Measurements from ENCODE around the gene TLE3. TPM values are rescaled to one million over a fixed set of nuclear protein-coding genes. Genes with fewer than 3 reads are reported as not detected.

The TLE3 gene
- total and polyA plus RNA-seq, 9 donors = 17.5 to 70.8 (median 58.9) TPM

- intact Hi-C loops (cut with DNase I) = no loop called here
- TF ChIP-seq EP300 (IDR thresholded peaks at IDR 0.05) = no peak
- Histone ChIP-seq H3K36me3 (no peaks in the 10 kb centered on the region), H3K4me3 (no peak overlapping the region), H3K27me3 (no peaks in the 10 kb centered on the region), H3K9me3 (no peaks in the 10 kb centered on the region), H3K4me1 (ENCODE audit: insufficient read depth) (peaks cover 15% of the 10 kb centered on the region), H3K27ac (no peak overlapping the region)
- DNase-seq = no peak
- WGBS, 3 donors = 80 to 89% (median 83%) methylated on average over 5 of the region's 5 CpGs
Observed at GRCh38 chr15:70145261-70145660, 47.5 kb upstream of the TLE3 start.

GRCh38 chr15:70142322-70143191, 44.8 kb upstream of the TLE3 start:
- DNase-seq = peak; percentile 76 to 90 (median 85)
- TF ChIP-seq, protein P1, sequence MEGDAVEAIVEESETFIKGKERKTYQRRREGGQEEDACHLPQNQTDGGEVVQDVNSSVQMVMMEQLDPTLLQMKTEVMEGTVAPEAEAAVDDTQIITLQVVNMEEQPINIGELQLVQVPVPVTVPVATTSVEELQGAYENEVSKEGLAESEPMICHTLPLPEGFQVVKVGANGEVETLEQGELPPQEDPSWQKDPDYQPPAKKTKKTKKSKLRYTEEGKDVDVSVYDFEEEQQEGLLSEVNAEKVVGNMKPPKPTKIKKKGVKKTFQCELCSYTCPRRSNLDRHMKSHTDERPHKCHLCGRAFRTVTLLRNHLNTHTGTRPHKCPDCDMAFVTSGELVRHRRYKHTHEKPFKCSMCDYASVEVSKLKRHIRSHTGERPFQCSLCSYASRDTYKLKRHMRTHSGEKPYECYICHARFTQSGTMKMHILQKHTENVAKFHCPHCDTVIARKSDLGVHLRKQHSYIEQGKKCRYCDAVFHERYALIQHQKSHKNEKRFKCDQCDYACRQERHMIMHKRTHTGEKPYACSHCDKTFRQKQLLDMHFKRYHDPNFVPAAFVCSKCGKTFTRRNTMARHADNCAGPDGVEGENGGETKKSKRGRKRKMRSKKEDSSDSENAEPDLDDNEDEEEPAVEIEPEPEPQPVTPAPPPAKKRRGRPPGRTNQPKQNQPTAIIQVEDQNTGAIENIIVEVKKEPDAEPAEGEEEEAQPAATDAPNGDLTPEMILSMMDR (IDR thresholded peaks at IDR 0.05) = no peak
- TF ChIP-seq POLR2A (IDR thresholded peaks at IDR 0.05) = no peak
- no peak for TF ChIP-seq EP300 (IDR thresholded peaks at IDR 0.05)

DNA sequence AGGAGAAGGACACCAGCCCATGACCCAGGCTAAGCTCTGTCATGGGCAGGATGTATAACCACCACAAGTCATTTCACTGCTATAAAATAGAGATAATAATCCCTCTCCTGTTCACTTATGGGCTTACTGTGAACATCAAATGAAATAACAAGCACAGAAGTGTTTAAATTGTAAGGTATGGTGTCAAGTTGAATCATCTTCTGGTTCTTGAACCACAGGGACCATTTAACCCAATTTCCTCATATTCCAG, 44.3 kb upstream of the TLE3 start:
- no peak for DNase-seq
- intact Hi-C loops (cut with DNase I) = no loop called here
- H3K4me3 ChIP-seq = no peak overlapping the region
- no peaks in the 10 kb centered on the region for H3K9me3 ChIP-seq
- TF ChIP-seq, protein P1 (IDR thresholded peaks at IDR 0.05) = no peak
- no peak for TF ChIP-seq POLR2A (IDR thresholded peaks at IDR 0.05)
- TF ChIP-seq EP300 (IDR thresholded peaks at IDR 0.05) = no peak
- no peaks in the 10 kb centered on the region for H3K36me3 ChIP-seq
- H3K27ac ChIP-seq = peak overlapping the region in 1 of 2 donors; percentile 50
- no peaks in the 10 kb centered on the region for H3K27me3 ChIP-seq
- H3K4me1 ChIP-seq (ENCODE audit: insufficient read depth) = peaks cover 15% of the 10 kb centered on the region

More at GRCh38 chr15:70142322-70143191, 44.8 kb upstream of the TLE3 start:
- H3K9me3 ChIP-seq = no peaks in the 10 kb centered on the region
- peak overlapping the region in 1 of 2 donors; percentile 50 for H3K27ac ChIP-seq
- H3K4me1 ChIP-seq (ENCODE audit: insufficient read depth) = peaks cover 15% of the 10 kb centered on the region
- no peaks in the 10 kb centered on the region for H3K36me3 ChIP-seq
- no peaks in the 10 kb centered on the region for H3K27me3 ChIP-seq
- 17 to 23% (median 18%) methylated on average over 24 of the region's 24 CpGs for WGBS, 3 donors
- intact Hi-C loops (cut with DNase I) = no loop called here
- H3K4me3 ChIP-seq = no peak overlapping the region

DNA sequence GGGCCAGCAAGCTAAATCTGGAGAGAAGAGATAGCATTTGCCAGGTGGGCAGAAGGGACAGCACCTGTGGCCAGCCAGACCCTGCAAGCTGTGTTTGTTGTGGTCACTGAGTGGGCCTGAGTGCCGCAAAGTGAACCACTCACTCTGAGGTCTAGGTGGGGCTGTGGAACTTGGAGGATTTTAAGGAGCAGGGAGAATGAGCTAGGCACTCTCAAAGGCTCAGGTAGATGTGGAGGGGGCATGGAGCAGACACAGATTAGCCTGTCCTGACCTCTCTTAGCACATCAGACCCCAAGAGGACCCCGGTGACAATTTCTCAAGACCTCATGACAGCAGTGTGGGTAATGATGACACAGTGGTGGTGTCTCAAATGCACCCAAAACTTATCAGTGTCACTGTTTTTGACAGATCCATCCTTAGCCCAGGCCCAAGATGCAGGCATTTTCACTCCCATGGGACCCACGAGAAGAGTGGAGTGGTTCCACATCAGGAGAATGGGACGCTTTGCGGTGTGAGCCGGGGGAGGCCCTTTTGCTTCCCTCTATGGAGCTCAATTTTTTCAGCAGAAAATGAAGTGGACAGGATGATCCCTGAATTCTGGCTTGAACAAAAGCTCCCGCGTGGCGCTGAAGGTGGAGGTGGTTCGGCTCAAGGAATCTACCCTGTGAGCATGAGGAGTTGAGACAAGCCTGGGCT, 43.8 kb upstream of the TLE3 start:
- DNase-seq = no peak
- no peak overlapping the region for H3K4me3 ChIP-seq
- H3K4me1 ChIP-seq (ENCODE audit: insufficient read depth) = peaks cover 15% of the 10 kb centered on the region
- H3K27me3 ChIP-seq = no peaks in the 10 kb centered on the region
- no peak for TF ChIP-seq POLR2A (IDR thresholded peaks at IDR 0.05)
- TF ChIP-seq, protein P1 (IDR thresholded peaks at IDR 0.05) = no peak
- TF ChIP-seq EP300 (IDR thresholded peaks at IDR 0.05) = no peak
- H3K36me3 ChIP-seq = no peaks in the 10 kb centered on the region
- WGBS, 3 donors = 93 to 94% (median 93%) methylated on average over 10 of the region's 10 CpGs
- peak overlapping the region in 1 of 2 donors; percentile 50 for H3K27ac ChIP-seq
- no peaks in the 10 kb centered on the region for H3K9me3 ChIP-seq
- intact Hi-C loops (cut with DNase I) = no loop called here
